ENCODE data around the gene CMBL.
"Not testable (repeated sequence)": the region's sequence is repeated elsewhere in the genome, so short reads cannot be mapped to it uniquely, and the experiment has no call there.

The CMBL gene

GRCh38 chr5:10310835-10311570, 3.3 kb upstream of the CMBL start:
- DNase-seq (ENCODE audit: low read depth in 3 of 3, low spot score in 1 of 3): not testable (repeated sequence)

- no peak for DNase-seq (ENCODE audit: low read depth in 3 of 3, low spot score in 1 of 3)
These were observed 2.5 kb upstream of the CMBL start for GRCh38 chr5:10310066-10310779.

- DNase-seq (ENCODE audit: low read depth in 3 of 3, low spot score in 1 of 3): no peak
These were observed 1.1 kb upstream of the CMBL start for GRCh38 chr5:10308844-10309243.

GRCh38 chr5:10306806-10307205, 896 bp downstream of the CMBL start:
- no peak for DNase-seq (ENCODE audit: low read depth in 3 of 3, low spot score in 1 of 3)

- no peak for DNase-seq (ENCODE audit: low read depth in 3 of 3, low spot score in 1 of 3)
These were observed 1.6 kb downstream of the CMBL start for GRCh38 chr5:10306114-10306513.

GRCh38 chr5:10304932-10305331, 2.8 kb downstream of the CMBL start:
- no peak for DNase-seq (ENCODE audit: low read depth in 3 of 3, low spot score in 1 of 3)

- DNase-seq (ENCODE audit: low read depth in 3 of 3, low spot score in 1 of 3): no peak
These were observed 4.0 kb downstream of the CMBL start for GRCh38 chr5:10303699-10304170.

GRCh38 chr5:10303201-10303600, 4.5 kb downstream of the CMBL start:
- DNase-seq (ENCODE audit: low read depth in 3 of 3, low spot score in 1 of 3): no peak

GRCh38 chr5:10301842-10302610, 5.7 kb downstream of the CMBL start:
- DNase-seq (ENCODE audit: low read depth in 3 of 3, low spot score in 1 of 3): no peak

- DNase-seq (ENCODE audit: low read depth in 3 of 3, low spot score in 1 of 3): no peak
These were observed 6.4 kb downstream of the CMBL start for GRCh38 chr5:10301266-10301665.

- no peak for DNase-seq (ENCODE audit: low read depth in 3 of 3, low spot score in 1 of 3)
These were observed 7.5 kb downstream of the CMBL start for GRCh38 chr5:10300246-10300645.

- no peak for DNase-seq (ENCODE audit: low read depth in 3 of 3, low spot score in 1 of 3)
These were observed 10.0 kb downstream of the CMBL start for GRCh38 chr5:10297646-10298204.

- DNase-seq (ENCODE audit: low read depth in 3 of 3, low spot score in 1 of 3): no peak
These were observed 11.9 kb downstream of the CMBL start for GRCh38 chr5:10295619-10296326.

- DNase-seq (ENCODE audit: low read depth in 3 of 3, low spot score in 1 of 3): no peak
These were observed 13.6 kb downstream of the CMBL start for GRCh38 chr5:10293907-10294662.

- no peak for DNase-seq (ENCODE audit: low read depth in 3 of 3, low spot score in 1 of 3)
These were observed 15.9 kb downstream of the CMBL start for GRCh38 chr5:10291692-10292339.

- no peak for DNase-seq (ENCODE audit: low read depth in 3 of 3, low spot score in 1 of 3)
These were observed 17.3 kb downstream of the CMBL start for GRCh38 chr5:10290438-10290837.

- DNase-seq (ENCODE audit: low read depth in 3 of 3, low spot score in 1 of 3): no peak
These were observed 17.7 kb downstream of the CMBL start for GRCh38 chr5:10289991-10290390.

GRCh38 chr5:10289353-10289752, 18.3 kb downstream of the CMBL start:
- no peak for DNase-seq (ENCODE audit: low read depth in 3 of 3, low spot score in 1 of 3)

- no peak for DNase-seq (ENCODE audit: low read depth in 3 of 3, low spot score in 1 of 3)
These were observed 19.0 kb downstream of the CMBL start for GRCh38 chr5:10288592-10289219.

All from stimulated activated CD4-positive, alpha-beta T cell treated with anti-CD3 and anti-CD28 coated beads, TNF-alpha, amount 100 ng/mL, for 1 hour (primary cell).